Prostate gland (tissue), 2 donors: Measurements from ENCODE around the gene GPX4. TPM values are rescaled to one million over a fixed set of nuclear protein-coding genes. Genes with fewer than 3 reads are reported as not detected.

Source experiments
- DNase-seq: peaks from one replicate; pipeline ENCODE4 v3.0.0-alpha.2; 2019; ENCODE audit warnings: low spot score
- H3K27ac ChIP-seq, 2 donors: fragments of 200-600 bp; sonication (generic); 2 replicates each; pipeline ENCODE4 v1.5.1; 2017 to 2019
- H3K27me3 ChIP-seq: fragments of 200-600 bp; sonication (generic); replicated peaks from 2 replicates; pipeline ENCODE4 v1.5.1; 2019; ENCODE audit not compliant: insufficient read depth
- H3K36me3 ChIP-seq, 2 donors: fragments of 200-600 bp; sonication (generic); 1 replicate in 1 of 2; 2 replicates in 1 of 2; pipeline versions ENCODE4 v1.5.1 to v1.8.1; 2017 to 2019
- H3K4me1 ChIP-seq: fragments of 200-600 bp; sonication (generic); replicated peaks from 2 replicates; pipeline ENCODE4 v1.5.1; 2019
- H3K4me3 ChIP-seq, 2 donors: fragments of 200-600 bp; sonication (generic); 2 replicates each; pipeline ENCODE4 v1.5.1; 2017 to 2019
- H3K9me3 ChIP-seq: fragments of 200-600 bp; sonication (generic); 2 replicates; pipeline ENCODE4 v1.5.1; 2017
- POLR2A ChIP-seq: fragments of 450-650 bp; IDR thresholded peaks from one replicate; pipeline ENCODE4 v1.6.1; 2016; ENCODE audit warnings: antibody characterized with exemption, mild to moderate bottlenecking
- POLR2AphosphoS5 ChIP-seq: sonication (generic); formaldehyde crosslinking; IDR thresholded peaks from one replicate; pipeline ENCODE4 v1.6.1; 2017; ENCODE audit warnings: antibody characterized with exemption
- WGBS: methylation state at CpG from one replicate; pipeline ENCODE4 v1.1.5; 2018; 5-methylcytosine and 5-hydroxymethylcytosine counted together
- intact Hi-C: fragments of 100-400 bp; cut with DNase I; formaldehyde crosslinking; loops from one replicate; pipeline ENCODE4 v1.14.2; 2022
- total RNA-seq, 2 donors: library from RNA; depleted of rRNA; stranded (reverse); fragments of >200 nt; gene quantifications; one replicate each; pipeline ENCODE4 v1.1.0, GENCODE V29; 2016
- TF ChIP-seq, protein P1 (sequence below), 4 experiments: fragments of 200-600 bp in 2 of 4; fragments of 450-650 bp in 2 of 4; sonication (generic) in 2 of 4; IDR thresholded peaks; 1 replicate in 3 of 4; 2 replicates in 1 of 4; pipeline ENCODE4 v1.5.1; 2016 to 2019; ENCODE audit warnings: antibody characterized with exemption in 4 of 4, mild to moderate bottlenecking in 2 of 4, moderate library complexity in 2 of 4

The GPX4 gene
- total RNA-seq, 2 donors from 2014 or later: 577 to 627 TPM

DNA sequence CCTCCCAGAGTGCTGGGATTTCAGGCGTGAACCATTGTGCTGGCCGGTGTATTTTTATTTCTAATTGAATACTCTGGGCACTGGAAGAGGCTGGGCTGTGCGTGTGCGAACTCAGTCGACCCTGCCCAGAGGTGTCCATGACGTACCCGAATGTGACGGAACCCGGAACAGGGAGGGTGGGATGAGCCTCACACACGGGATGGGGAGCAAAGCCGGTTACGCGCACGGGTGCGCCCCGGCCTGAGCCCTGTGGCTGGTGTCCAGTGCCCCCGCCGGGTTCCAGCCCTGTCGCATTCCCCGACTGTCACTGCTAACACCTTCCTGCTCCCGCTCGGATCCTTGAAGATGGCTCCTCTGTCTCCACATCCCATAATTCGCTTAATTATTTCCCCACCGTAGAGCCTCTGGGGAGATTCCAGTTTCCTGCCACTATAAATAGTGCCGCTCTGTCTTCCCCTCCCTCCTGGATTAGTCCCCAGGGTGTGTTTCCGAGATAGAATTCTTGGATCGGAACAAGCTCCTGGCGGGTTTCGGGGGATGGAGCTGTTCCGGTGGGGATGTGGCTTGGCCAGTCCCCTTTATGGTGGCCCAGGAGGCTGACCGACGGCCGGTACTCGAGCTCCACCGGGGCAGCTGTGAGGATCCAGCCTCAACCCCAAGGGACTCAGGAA lies 48.3 kb downstream of the GPX4 start:
- intact Hi-C loops: no loop called here
- H3K36me3 ChIP-seq: no peaks in the 10 kb centered on the region
- H3K27ac ChIP-seq: peak overlapping the region in 1 of 2 donors; percentile 18
- 82% methylated on average over 33 of the region's 35 CpGs for WGBS
- H3K27me3 ChIP-seq: no peaks in the 10 kb centered on the region
- H3K4me3 ChIP-seq: no peak overlapping the region
- TF ChIP-seq POLR2A (no peak), POLR2AphosphoS5 (no peak)
- TF ChIP-seq, protein P1, sequence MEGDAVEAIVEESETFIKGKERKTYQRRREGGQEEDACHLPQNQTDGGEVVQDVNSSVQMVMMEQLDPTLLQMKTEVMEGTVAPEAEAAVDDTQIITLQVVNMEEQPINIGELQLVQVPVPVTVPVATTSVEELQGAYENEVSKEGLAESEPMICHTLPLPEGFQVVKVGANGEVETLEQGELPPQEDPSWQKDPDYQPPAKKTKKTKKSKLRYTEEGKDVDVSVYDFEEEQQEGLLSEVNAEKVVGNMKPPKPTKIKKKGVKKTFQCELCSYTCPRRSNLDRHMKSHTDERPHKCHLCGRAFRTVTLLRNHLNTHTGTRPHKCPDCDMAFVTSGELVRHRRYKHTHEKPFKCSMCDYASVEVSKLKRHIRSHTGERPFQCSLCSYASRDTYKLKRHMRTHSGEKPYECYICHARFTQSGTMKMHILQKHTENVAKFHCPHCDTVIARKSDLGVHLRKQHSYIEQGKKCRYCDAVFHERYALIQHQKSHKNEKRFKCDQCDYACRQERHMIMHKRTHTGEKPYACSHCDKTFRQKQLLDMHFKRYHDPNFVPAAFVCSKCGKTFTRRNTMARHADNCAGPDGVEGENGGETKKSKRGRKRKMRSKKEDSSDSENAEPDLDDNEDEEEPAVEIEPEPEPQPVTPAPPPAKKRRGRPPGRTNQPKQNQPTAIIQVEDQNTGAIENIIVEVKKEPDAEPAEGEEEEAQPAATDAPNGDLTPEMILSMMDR (IDR thresholded peaks at IDR 0.05): no peak
- peaks cover 9% of the 10 kb centered on the region for H3K4me1 ChIP-seq
- no peak for DNase-seq
- no peaks in the 10 kb centered on the region for H3K9me3 ChIP-seq

DNA sequence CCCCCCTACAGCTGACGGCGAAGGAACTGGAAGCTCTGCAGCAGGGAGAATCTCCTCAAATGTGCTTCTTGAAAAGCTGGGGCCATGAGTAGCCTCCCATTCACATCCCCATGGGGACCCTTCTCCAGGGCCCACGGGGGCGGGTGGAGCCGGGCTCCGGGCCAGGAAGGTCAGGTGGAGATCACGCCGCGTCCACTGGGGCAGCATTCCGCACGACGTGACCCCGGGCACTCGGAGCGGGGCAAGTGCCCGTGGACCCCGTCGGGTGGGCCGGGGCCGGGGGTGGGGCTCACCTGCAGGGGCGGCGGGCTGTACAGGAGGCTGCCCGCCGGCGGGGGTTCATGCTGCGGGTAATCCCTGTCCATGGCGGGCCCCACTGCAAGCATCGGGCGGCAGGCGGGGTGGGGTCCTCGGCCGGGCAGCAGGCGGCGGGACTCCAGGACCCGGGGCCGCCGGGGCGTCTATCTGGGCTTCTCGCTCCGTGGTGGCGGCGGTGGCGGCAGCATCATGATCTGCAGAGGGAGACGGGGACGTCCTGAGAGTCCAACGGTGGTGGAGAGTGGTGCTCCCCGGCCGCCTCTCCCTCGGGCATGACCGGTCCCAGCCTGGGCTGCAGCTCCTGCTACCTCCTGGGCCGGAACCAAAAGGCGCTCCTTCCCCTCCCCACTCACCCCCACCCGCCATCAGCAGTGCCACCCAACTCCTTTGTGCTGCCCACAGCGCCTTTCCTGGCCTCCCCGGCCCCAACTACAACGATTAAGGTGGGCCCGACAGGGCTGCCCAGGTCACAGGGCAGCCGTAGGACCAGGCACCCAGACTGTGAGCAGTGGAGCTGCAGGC lies 50.3 kb downstream of the GPX4 start:
- H3K4me3 ChIP-seq: no peak overlapping the region
- H3K4me1 ChIP-seq: peaks cover 9% of the 10 kb centered on the region
- peak overlapping the region; percentile 80 to 84 for H3K27ac ChIP-seq
- intact Hi-C loops: no loop called here
- WGBS: 91% methylated on average over 50 of the region's 58 CpGs
- no peaks in the 10 kb centered on the region for H3K9me3 ChIP-seq
- TF ChIP-seq POLR2A: no peak
- TF ChIP-seq POLR2AphosphoS5: no peak
- TF ChIP-seq, protein P1 (IDR thresholded peaks at IDR 0.05): no peak
- DNase-seq: no peak
- H3K27me3 ChIP-seq: no peaks in the 10 kb centered on the region
- no peaks in the 10 kb centered on the region for H3K36me3 ChIP-seq

DNA sequence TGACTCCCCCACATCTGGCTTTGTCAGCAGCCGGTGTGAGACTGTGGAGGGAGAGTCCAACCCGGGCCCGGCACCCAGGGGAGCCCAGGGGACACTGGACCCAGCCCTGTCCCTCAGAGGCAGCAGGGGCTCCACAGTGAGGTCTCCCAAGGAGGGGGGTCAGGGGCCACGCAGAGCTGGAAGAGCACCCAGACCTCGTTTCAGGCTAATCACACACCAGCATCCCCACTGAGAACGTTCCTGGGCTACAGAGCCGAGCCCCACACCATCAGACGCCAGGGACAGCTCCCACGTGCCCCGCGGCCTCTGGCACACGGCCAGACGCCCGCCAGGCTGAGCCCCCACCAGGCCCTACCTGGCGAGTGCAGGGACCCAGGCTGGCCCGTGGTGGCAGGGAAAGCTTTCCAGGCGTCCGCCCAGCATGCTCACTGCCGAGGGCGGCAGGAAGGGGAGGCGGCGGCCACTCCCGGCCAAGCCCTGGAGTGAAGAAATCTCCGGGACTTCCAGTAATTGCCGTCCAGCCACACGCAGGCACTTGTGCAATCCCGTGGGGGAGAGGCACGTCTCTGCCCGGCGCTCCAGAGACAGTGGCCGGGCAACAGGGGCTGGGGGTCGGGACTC lies 51.0 kb downstream of the GPX4 start:
- peak; percentile 70 for TF ChIP-seq POLR2A
- TF ChIP-seq POLR2AphosphoS5: peak; percentile 92
- TF ChIP-seq, protein P1 (IDR thresholded peaks at IDR 0.05): peak in 2 of 4 experiments; percentile 16 to 40
- peak overlapping the region in 1 of 2 donors; percentile 4 for H3K4me3 ChIP-seq
- intact Hi-C loops: no loop called here

DNA sequence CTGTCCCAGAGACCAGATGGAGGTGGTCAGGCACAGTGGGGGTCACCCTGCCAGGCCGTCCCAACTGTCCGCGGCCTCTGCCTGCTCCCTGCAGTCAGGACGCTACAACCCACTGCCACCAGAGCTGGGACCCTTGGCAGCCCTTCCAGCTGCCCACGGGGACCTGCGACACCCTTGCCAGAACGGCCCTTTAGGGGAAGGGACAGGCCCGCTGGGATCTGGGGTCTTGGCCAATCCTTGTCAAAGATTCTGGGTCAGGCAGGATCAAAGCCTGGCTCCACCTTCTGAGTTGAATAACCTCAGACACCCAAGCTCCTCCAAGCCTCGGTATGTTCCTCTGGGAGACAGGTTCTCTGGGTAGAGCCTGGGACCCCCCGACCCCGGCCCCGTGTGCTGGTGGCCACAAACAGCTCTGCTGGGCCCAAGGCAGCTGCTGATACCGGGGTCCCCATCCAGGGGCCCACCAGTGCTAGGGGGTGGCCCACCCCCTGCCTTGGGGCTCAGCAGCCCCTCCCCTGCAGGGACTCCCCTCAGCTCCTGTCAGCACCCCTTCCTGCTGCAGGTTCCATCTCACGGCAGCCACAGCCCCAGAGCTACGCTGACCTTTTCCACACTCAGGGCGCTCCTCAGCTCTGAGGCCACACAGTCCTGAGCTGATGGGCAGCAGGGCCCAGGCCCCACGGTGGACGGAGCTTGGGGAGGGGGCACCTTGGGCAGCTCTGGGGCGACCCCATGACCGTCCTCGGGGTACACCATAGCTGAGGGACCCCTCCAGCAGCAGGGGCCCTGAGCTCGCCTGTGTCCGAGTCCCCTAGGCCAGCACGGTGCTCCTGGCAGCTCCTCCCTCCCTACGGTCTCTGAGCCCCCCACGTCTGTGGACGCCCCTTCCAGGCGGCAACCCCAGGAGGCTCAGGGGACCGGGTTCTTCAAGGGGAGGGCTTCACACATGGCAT lies 51.8 kb downstream of the GPX4 start:
- DNase-seq: no peak
- peak overlapping the region; percentile 80 to 84 for H3K27ac ChIP-seq
- TF ChIP-seq, protein P1 (IDR thresholded peaks at IDR 0.05): no peak
- peaks cover 9% of the 10 kb centered on the region for H3K4me1 ChIP-seq
- no peaks in the 10 kb centered on the region for H3K36me3 ChIP-seq
- H3K4me3 ChIP-seq: peak overlapping the region in 1 of 2 donors; percentile 4
- intact Hi-C loops: no loop called here
- 71% methylated on average over 28 of the region's 29 CpGs for WGBS
- H3K27me3 ChIP-seq: no peaks in the 10 kb centered on the region
- no peaks in the 10 kb centered on the region for H3K9me3 ChIP-seq

More for the DNA sequence above, 51.0 kb downstream of the GPX4 start:
- 7% methylated on average over 26 of the region's 32 CpGs for WGBS
- Histone ChIP-seq H3K27ac (peak overlapping the region; percentile 80 to 84), H3K36me3 (no peaks in the 10 kb centered on the region), H3K4me1 (peaks cover 9% of the 10 kb centered on the region), H3K27me3 (no peaks in the 10 kb centered on the region), H3K9me3 (no peaks in the 10 kb centered on the region)
- DNase-seq: peak; percentile 79

Other genes starting within 250 kb of the GPX4 start
- 100 to 1,000 TPM in 1 of 2 donors, 10 to 100 TPM in 1; 92.2 to 167 TPM for gene CFD, start 244.3 kb upstream of the GPX4 start, total RNA-seq
- 100 to 1,000 TPM in 1 of 2 donors, 10 to 100 TPM in 1; 65.1 to 114 TPM for gene MED16, start 210.8 kb upstream of the GPX4 start, total RNA-seq
- not detected for gene RNU6-9, start 210.5 kb upstream of the GPX4 start, total RNA-seq
- 10 to 100 TPM; 36.9 to 58.7 TPM for gene R3HDM4, start 190.8 kb upstream of the GPX4 start, total RNA-seq
- gene KISS1R, start 186.7 kb upstream of the GPX4 start, total RNA-seq: not detected
- 10 to 100 TPM in 1 of 2 donors, 1 to 10 TPM in 1; 3.8 to 18.7 TPM for gene ARID3A, start 178.0 kb upstream of the GPX4 start, total RNA-seq
- gene WDR18, start 119.6 kb upstream of the GPX4 start, total RNA-seq: 10 to 100 TPM; 35.0 to 94.8 TPM
- gene GRIN3B, start 103.6 kb upstream of the GPX4 start, total RNA-seq: under 1 TPM in 1 of 2 donors, not detected in 1; 0.34 TPM
- gene TMEM259, start 82.9 kb upstream of the GPX4 start, total RNA-seq: 100 to 1,000 TPM; 216 to 377 TPM
- gene RNU6-2, start 82.5 kb upstream of the GPX4 start, total RNA-seq: not detected
- 100 to 1,000 TPM in 1 of 2 donors, 10 to 100 TPM in 1; 82.9 to 101 TPM for gene CNN2, start 77.4 kb upstream of the GPX4 start, total RNA-seq
- gene ABCA7, start 63.9 kb upstream of the GPX4 start, total RNA-seq: 10 to 100 TPM; 16.2 to 25.1 TPM
- gene ARHGAP45, start 36.8 kb upstream of the GPX4 start, total RNA-seq: 10 to 100 TPM in 1 of 2 donors, 1 to 10 TPM in 1; 8.9 to 26.2 TPM
- 100 to 1,000 TPM; 152 to 169 TPM for gene POLR2E, start 8.6 kb upstream of the GPX4 start, total RNA-seq
- 10 to 100 TPM; 32.5 to 79.9 TPM for gene SBNO2, start 70.3 kb downstream of the GPX4 start, total RNA-seq
- gene STK11, start 101.8 kb downstream of the GPX4 start, total RNA-seq: 100 to 1,000 TPM in 1 of 2 donors, 10 to 100 TPM in 1; 75.1 to 157 TPM
- 1 to 10 TPM in 1 of 2 donors, under 1 TPM in 1; 0.68 to 4.4 TPM for gene CBARP, start 134.0 kb downstream of the GPX4 start, total RNA-seq
- gene ATP5F1D, start 137.8 kb downstream of the GPX4 start, total RNA-seq: 100 to 1,000 TPM; 109 to 151 TPM
- 10 to 100 TPM; 35.8 to 42.9 TPM for gene MIDN, start 144.6 kb downstream of the GPX4 start, total RNA-seq
- gene CIRBP, start 165.3 kb downstream of the GPX4 start, total RNA-seq: 100 to 1,000 TPM; 753 to 863 TPM
- 10 to 100 TPM; 95.1 to 98.7 TPM for gene FAM174C, start 171.5 kb downstream of the GPX4 start, total RNA-seq
- not detected for gene EFNA2, start 181.9 kb downstream of the GPX4 start, total RNA-seq